ENCODE measurements around the gene RXFP3.
A peak's percentile ranks its signal among the peaks of the same experiment; 100 is the strongest.
"Not testable (repeated sequence)": the region's sequence is repeated elsewhere in the genome, so short reads cannot be mapped to it uniquely, and the experiment has no call there.

RXFP3 gene, protein sequence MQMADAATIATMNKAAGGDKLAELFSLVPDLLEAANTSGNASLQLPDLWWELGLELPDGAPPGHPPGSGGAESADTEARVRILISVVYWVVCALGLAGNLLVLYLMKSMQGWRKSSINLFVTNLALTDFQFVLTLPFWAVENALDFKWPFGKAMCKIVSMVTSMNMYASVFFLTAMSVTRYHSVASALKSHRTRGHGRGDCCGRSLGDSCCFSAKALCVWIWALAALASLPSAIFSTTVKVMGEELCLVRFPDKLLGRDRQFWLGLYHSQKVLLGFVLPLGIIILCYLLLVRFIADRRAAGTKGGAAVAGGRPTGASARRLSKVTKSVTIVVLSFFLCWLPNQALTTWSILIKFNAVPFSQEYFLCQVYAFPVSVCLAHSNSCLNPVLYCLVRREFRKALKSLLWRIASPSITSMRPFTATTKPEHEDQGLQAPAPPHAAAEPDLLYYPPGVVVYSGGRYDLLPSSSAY

DNA sequence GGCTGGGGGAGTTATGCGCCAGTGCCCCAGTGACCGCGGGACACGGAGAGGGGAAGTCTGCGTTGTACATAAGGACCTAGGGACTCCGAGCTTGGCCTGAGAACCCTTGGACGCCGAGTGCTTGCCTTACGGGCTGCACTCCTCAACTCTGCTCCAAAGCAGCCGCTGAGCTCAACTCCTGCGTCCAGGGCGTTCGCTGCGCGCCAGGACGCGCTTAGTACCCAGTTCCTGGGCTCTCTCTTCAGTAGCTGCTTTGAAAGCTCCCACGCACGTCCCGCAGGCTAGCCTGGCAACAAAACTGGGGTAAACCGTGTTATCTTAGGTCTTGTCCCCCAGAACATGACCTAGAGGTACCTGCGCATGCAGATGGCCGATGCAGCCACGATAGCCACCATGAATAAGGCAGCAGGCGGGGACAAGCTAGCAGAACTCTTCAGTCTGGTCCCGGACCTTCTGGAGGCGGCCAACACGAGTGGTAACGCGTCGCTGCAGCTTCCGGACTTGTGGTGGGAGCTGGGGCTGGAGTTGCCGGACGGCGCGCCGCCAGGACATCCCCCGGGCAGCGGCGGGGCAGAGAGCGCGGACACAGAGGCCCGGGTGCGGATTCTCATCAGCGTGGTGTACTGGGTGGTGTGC, at the start of gene RXFP3:
Gene RXFP3, plus strand, starts transcription at position 6 of the 636 bp plus-strand sequence. Its CDS starts 355 bp downstream, at position 361.
- H3K4me3 ChIP-seq (ENCODE audit: low read length): peak within 1 kb of the TSS; percentile 54; the same call in 1 of the 2 replicates

DNA sequence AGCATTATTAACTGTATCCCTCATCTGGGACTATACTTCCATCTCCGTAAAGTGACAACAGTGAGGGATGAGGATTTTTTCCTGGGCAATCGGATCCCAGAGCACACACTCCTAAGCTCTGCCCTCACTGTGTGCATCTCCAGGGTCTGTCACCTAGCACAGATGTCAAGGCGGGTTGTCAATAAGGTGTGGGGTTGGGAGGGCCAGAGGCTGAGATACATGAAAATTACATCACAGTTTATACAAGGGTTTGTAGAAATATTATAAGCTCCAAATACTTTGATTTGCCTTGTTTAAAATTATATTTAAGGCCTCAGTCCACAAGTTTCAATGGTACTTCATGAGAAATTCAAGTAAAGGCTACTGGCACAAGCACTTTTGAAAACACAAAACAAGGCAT, 48.9 kb upstream of the RXFP3 start:
- no peak overlapping the region for H3K4me3 ChIP-seq (ENCODE audit: low read length)
- no peak for TF ChIP-seq ZNF274 (IDR thresholded peaks at IDR 0.05; ENCODE audit: low read depth, low read length)

More for the DNA sequence above, at the start of gene RXFP3:
- TF ChIP-seq ZNF274 (IDR thresholded peaks at IDR 0.05; ENCODE audit: low read depth, low read length): no peak

DNA sequence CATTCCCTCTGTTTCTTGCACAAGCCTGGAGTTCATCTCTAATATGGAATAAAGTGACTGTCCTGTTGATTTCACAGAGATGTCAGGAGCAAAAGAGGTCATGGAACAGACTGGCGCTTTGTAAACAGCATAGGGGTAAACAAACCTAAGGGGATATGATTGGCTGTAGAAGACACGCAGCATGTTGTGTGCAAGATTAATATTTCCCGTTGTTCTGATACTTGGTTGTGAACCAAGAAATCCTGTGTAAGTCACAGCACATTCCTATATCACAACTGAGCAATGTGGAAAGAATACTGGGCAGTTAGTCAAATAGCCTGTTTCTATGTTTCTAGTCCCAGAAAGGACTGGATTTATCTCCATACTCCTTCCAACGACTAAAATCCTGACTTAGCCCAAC, 47.6 kb upstream of the RXFP3 start:
- TF ChIP-seq ZNF274 (IDR thresholded peaks at IDR 0.05; ENCODE audit: low read depth, low read length): no peak
- H3K4me3 ChIP-seq (ENCODE audit: low read length): no peak overlapping the region

DNA sequence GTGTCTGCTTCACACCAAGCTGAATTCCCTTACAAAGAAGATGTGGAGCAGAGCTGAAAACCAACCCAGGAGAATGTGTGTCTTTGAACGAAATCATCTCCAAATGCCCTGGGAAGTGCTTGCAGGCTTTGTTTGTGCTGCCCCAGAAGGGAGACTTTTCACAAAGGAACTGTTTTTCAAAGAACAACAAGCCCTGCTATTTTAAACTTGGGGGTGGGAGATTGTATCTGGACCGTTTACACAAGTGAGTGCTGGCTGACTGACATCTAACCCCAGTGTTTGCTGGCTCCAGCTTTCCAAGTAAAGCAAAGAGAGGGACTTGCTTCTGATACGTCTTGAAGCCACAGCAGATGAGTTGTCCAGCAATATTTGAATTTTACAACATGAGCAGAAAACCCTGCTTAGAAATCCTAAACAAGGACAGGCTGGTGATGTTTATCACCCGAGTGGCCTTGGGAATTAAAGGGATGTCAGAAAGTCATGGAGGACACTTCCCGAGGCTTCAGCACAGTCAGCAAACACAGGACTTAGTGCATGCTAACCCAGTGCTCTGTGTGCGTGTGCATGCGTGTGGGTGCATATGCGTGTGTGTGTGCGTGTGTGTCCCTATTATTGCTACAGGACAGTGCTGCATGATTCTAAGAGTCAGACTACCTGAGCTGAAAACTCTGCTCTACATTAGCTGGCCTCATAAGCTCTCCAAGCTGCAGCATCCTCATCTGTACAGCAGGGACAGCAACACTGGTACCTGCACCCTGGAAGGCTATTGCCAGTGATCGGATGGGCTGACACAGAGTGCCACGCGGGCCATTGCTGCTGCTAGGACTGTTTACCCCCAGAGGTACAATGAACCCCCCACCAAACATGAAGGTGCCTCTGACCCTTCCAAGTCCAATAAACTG, 45.8 kb upstream of the RXFP3 start:
- peak overlapping the region; percentile 71; the same call in 1 of the 2 replicates for H3K4me3 ChIP-seq (ENCODE audit: low read length)
- TF ChIP-seq ZNF274 (IDR thresholded peaks at IDR 0.05; ENCODE audit: low read depth, low read length): no peak

DNA sequence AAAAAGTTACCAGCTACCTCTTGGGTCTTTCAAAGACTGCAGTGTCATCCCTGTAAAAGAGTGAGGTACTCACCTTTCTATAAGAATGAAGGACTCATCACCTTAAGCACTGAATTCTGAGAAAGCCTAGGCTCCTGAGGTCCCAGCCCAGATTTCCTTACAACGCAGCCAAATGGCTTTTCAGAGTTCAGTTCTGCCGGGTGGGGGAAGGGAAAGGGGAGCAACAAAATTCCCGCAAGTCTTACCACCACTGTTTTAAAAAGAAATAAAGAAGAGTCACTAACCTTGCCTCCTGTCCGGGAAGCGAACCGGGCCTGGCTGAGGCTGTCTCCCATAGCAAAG, 44.8 kb upstream of the RXFP3 start:
- no peak for TF ChIP-seq ZNF274 (IDR thresholded peaks at IDR 0.05; ENCODE audit: low read depth, low read length)
- peak overlapping the region; percentile 71; the same call in 1 of the 2 replicates for H3K4me3 ChIP-seq (ENCODE audit: low read length)

DNA sequence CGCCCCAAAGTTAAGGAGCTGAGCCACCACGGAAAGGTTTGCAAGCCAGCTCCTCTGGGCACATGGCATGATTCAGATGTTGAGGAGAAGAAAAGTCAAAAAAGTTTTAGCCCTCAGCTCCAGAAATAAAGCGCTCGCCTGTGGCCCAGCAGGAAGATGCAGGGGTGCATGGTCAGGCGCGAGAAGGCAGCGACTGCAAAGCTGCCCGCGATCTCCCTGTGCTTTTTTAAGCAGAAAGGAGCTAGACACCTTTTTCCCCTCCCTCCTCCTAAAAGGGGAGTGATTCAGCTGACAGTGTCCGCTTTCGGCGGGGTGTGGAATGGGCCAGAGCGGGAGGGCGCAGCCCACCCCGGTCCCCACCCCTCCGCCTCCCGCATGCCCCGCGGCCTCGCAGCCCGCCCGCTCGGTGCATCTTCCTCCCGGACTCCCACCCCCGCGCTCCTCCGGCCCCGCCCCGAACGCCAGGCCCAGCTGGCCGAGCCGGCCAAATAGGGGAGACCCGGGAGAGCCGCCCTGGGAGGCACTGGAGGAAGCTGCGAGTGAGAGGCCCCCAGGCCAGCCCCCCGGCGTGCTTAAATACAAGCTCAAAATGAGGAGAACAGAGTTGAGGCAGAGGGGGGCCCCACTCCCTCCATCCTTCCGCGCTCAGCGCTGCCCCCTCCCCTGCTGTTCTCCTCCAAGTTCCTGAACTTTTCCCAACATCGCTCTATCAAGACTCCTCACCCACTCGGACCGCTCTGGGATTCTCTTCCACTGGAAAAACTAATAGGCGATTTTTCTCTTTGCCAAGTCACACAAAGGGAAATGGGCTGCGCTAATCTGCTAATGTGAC, 44.2 kb upstream of the RXFP3 start, which contains the start of gene ADAMTS12:
Gene ADAMTS12, minus strand, starts transcription at position 203 of the 832 bp plus-strand sequence. Its CDS starts 134 bp downstream, at position 69.
- H3K4me3 ChIP-seq (ENCODE audit: low read length): peak within 1 kb of the TSS; percentile 71; the same call in 1 of the 2 replicates

DNA sequence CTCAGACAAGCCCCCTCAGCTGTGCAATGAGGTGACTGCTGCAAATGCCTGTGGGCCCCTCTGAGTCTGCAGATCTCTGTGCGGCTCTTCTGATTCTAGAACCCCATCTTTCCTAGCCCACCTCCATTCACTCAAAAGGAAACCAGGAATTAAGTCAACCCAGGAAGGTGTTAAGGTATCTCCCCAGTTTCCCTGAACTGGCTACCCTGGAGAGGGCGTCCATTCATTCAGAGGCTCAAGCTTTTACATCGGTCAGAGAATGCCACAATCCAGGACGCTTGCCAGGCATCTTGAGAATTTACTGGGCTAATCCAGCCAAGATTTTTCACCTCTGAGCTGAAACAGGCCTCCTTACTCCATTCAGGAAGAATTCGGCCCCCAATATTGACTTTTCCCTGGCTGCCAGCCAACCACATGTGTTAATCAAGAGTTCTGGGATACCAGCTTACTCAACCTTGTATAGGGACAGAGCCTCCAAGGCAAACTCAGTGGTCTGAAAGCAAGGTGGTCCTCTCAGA, 43.5 kb upstream of the RXFP3 start:
- TF ChIP-seq ZNF274 (IDR thresholded peaks at IDR 0.05; ENCODE audit: low read depth, low read length): no peak
- no peak overlapping the region for H3K4me3 ChIP-seq (ENCODE audit: low read length)

More for the DNA sequence above, 44.2 kb upstream of the RXFP3 start, which contains the start of gene ADAMTS12:
- TF ChIP-seq ZNF274 (IDR thresholded peaks at IDR 0.05; ENCODE audit: low read depth, low read length): no peak

DNA sequence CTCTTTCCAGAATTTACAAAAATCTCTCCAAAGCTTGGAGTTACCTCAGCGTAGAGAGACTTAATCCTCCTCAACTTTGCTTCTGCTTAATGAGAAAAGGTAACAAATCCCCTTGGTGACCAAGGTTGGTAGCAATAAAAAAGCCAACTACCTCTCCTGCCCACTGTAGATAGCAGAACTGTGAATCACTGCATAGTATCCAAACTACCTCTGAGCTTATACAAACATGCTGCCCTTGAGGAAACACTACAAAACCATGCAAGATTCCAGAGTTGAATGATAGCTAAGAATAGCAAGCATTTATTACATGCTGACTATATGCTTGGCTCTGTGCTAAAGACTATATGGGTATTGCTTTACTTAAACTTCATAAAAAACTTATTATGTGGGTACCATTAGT, 41.6 kb upstream of the RXFP3 start:
- TF ChIP-seq ZNF274 (IDR thresholded peaks at IDR 0.05; ENCODE audit: low read depth, low read length): no peak
- H3K4me3 ChIP-seq (ENCODE audit: low read length): no peak overlapping the region

DNA sequence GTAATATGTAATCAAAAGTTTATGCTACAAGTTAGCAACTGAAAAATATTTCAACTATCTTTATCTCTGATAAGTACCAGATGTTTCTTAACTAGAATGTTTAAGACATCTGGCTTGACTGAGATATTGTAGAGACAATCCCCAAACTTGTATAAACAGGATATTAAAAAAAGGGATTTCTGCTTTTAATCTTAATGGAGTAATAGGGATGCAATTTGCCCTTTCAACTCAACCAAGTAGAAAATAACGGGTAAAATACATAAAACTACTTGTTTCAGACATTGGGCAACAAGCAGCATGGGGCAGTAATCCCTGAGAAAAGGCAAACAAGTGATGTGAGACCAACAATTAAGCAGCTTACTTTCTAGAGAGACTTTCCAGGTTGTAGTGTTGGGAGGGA, 35.0 kb upstream of the RXFP3 start:
- H3K4me3 ChIP-seq (ENCODE audit: low read length): no peak overlapping the region
- no peak for TF ChIP-seq ZNF274 (IDR thresholded peaks at IDR 0.05; ENCODE audit: low read depth, low read length)

DNA sequence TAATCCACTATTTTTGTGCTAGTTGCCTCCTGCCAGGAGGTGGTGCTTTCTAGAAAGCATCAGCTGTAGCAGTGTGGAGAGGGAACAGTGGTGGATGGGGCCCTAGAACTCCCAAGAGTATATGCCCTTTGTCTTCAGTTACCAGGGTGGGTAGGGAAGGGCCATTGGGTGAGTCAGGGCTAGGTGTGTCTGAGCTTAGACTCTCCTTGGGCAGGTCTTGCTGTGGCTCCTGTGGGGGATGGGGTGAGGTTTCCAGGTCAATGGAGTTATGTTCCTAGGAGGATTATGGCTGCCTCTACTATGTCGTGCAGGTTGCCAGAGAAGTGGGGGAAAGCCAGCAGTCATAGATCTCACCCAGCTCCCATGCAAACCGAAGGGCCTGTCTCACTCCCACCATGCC, 33.1 kb upstream of the RXFP3 start:
- no peak for TF ChIP-seq ZNF274 (IDR thresholded peaks at IDR 0.05; ENCODE audit: low read depth, low read length)
- no peak overlapping the region for H3K4me3 ChIP-seq (ENCODE audit: low read length)

DNA sequence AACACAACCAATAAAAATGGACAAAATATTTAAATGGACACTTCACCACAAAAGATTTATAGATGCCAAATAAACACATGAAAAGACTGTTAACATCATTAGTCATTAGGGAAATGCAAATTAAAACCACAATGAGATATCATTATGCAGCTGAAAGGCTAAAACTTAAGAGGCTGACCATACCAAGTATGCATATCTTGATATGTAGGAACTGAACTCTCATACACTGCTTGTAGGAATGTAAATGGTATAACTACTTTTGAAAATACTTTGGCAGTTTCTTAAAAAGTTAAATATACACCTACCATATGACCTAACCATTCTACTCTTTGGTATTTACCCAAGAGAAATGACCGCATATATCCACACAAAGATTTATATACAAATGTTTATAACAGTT, 30.8 kb upstream of the RXFP3 start:
- no peak for TF ChIP-seq ZNF274 (IDR thresholded peaks at IDR 0.05; ENCODE audit: low read depth, low read length)

DNA sequence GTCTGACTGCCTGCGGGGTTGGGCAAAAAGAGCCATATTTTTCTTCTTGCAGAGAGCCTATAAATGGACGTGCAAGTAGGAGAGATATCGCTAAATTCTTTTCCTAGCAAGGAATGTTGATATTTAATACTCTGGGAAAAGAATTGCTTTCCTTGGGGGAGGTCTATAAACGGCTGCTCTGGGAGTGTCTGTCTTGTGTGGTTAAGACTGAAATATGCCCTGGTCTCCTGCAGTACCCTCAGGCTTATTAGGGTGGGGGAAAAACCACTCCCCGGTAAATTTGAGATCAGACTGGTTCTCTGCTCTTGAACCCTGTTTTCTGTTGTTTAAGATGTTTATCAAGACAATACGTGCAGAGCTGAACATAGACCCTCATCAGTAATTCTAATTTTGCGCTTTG, 29.9 kb upstream of the RXFP3 start:
- not testable (repeated sequence) for H3K4me3 ChIP-seq (ENCODE audit: low read length)

More for the DNA sequence above, 30.8 kb upstream of the RXFP3 start:
- no peak overlapping the region for H3K4me3 ChIP-seq (ENCODE audit: low read length)

DNA sequence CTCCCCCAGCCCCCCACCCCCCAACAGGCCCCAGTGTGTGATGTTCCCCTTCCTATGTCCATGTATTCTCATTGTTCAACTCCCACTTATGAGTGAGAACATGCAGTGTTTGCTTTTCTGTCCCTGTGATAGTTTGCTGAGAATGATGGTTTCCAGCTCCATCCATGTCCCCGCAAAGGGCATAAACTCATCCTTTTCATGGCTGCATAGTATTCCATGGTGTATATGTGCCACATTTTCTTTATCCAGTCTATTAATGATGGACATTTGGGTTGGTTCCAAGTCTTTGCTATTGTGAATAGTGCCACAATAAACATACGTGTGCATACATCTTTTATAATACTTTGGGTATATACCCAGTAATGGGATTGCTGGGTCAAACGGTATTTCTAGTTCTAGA, 21.3 kb upstream of the RXFP3 start:
- not testable (repeated sequence) for H3K4me3 ChIP-seq (ENCODE audit: low read length)

All from GM08714 (cell line).